Measurements from ENCODE around the gene MKX.

DNA sequence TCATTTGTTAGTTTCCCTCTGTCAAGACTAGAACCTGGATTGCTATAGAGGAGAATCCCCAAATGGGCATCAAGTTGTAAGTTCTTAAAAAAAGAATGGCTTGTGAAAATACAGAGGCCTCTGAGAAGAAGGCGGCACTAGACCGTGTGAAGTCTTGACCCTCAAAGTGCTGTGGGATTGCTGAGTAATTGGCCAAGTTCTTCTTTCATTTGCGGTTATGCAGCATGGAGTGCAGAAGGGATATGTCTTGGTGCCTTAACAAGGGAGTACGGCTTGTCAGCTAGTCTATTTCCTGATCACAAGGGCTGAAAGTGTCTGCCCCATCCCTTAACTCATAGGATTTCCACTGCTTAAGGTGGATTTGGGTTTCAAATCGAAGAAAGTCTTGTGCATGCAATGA, 81.2 kb downstream of the MKX start:
- TF ChIP-seq POLR2A (IDR thresholded peaks at IDR 0.05): no peak
- no peak for TF ChIP-seq CTCF (IDR thresholded peaks at IDR 0.05)
